Sigmoid colon (tissue), 3 donors: ENCODE results near the gene LEFTY2.

Source experiments
- POLR2A ChIP-seq, 2 donors: fragments of 450-650 bp; IDR thresholded peaks; one replicate each; pipeline ENCODE4 v1.6.1; 2016; ENCODE audit warnings: antibody characterized with exemption in 2 of 2, mild to moderate bottlenecking in 2 of 2, moderate library complexity in 2 of 2
- TF ChIP-seq, protein P1 (sequence below), 4 experiments: fragments of 450-650 bp in 3 of 4; fragments of 200-600 bp in 1 of 4; IDR thresholded peaks; one replicate each; pipeline ENCODE4 v1.5.1; 2016 to 2019; ENCODE audit warnings: antibody characterized with exemption in 4 of 4, mild to moderate bottlenecking in 3 of 4, moderate library complexity in 2 of 4

GRCh38 chr1:225973158-225973557 lies 32.1 kb upstream of the LEFTY2 start:
- no peak for TF ChIP-seq POLR2A (IDR thresholded peaks at IDR 0.05)
- TF ChIP-seq, protein P1, sequence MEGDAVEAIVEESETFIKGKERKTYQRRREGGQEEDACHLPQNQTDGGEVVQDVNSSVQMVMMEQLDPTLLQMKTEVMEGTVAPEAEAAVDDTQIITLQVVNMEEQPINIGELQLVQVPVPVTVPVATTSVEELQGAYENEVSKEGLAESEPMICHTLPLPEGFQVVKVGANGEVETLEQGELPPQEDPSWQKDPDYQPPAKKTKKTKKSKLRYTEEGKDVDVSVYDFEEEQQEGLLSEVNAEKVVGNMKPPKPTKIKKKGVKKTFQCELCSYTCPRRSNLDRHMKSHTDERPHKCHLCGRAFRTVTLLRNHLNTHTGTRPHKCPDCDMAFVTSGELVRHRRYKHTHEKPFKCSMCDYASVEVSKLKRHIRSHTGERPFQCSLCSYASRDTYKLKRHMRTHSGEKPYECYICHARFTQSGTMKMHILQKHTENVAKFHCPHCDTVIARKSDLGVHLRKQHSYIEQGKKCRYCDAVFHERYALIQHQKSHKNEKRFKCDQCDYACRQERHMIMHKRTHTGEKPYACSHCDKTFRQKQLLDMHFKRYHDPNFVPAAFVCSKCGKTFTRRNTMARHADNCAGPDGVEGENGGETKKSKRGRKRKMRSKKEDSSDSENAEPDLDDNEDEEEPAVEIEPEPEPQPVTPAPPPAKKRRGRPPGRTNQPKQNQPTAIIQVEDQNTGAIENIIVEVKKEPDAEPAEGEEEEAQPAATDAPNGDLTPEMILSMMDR (IDR thresholded peaks at IDR 0.05), result no peak
